Measurements from ENCODE around the gene CADM2. TPM values are rescaled to one million over a fixed set of nuclear protein-coding genes. Genes with fewer than 3 reads are reported as not detected.
"Not testable (repeated sequence)": the region's sequence is repeated elsewhere in the genome, so short reads cannot be mapped to it uniquely, and the experiment has no call there.

Gene CADM2
- total RNA-seq, 8 experiments from 2014 or later: 0.15 to 19.2 (median 4.8) TPM

DNA sequence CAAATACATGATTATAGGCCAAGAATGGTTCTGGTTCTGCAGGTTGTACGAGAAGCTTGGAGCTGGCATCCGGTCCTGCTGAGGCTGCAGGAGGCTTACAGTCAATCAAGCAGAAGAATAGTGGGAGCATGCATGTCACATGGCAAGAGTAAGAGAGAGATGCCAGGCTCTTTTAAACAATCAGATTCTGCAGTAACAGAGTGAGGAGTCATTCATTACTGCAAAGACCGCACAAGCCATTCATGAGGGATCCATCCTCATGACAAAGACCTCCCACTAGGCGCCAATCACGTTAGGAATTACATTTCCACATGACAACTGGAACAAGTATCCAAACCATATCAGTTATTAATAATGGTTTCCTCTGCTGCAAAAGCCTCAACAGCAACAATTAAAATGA, 536.8 kb downstream of the CADM2 start:
- 0 to 80% (median 56%) methylated on average over 1 to 5 of the region's 5 CpGs for WGBS, 10 experiments
- ATAC-seq (replicated peaks in 6 of 8): no peak

DNA sequence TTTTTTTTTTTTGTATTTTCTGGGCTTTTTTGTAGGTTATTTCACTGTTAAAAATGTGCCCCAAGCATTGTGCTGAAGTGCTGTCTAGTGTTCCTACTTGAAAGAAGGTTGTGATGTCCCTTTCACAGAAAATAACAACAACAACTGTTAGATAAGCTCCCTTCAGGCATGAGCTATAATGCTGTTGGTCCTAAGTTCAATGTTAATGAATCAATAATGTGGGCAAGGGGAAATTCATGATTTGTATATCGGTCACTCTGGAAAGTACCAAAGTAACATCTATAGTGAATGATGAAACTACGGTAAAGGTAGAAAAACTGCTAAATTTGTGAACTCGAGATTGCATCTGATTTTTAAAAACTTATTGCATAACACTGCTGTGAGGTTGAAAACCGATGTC, 539.4 kb downstream of the CADM2 start:
- H3K4me1 ChIP-seq (replicated peaks in 1 of 2): no peaks in the 10 kb centered on the region
- no peak overlapping the region for H3K27ac ChIP-seq
- in situ Hi-C loops (cut with MboI; ENCODE audit: low pct_unique_long_range_greater_than_20kb in 2 of 9, low sequenced_read_pairs in 9 of 9, unreplicated experiment in 9 of 9): no loop called here
- no peak overlapping the region for H3K4me3 ChIP-seq
- WGBS, 10 experiments: 33 to 100% (median 88%) methylated on average over 2 to 4 of the region's 4 CpGs; no CpG with 5 or more reads in 1 of the 10 experiments
- ATAC-seq (replicated peaks in 6 of 8): no peak

More for the DNA sequence above, 536.8 kb downstream of the CADM2 start:
- in situ Hi-C loops (cut with MboI; ENCODE audit: low pct_unique_long_range_greater_than_20kb in 2 of 9, low sequenced_read_pairs in 9 of 9, unreplicated experiment in 9 of 9): no loop called here
- H3K27ac ChIP-seq: no peak overlapping the region
- H3K4me3 ChIP-seq: no peak overlapping the region
- H3K4me1 ChIP-seq (replicated peaks in 1 of 2): no peaks in the 10 kb centered on the region

DNA sequence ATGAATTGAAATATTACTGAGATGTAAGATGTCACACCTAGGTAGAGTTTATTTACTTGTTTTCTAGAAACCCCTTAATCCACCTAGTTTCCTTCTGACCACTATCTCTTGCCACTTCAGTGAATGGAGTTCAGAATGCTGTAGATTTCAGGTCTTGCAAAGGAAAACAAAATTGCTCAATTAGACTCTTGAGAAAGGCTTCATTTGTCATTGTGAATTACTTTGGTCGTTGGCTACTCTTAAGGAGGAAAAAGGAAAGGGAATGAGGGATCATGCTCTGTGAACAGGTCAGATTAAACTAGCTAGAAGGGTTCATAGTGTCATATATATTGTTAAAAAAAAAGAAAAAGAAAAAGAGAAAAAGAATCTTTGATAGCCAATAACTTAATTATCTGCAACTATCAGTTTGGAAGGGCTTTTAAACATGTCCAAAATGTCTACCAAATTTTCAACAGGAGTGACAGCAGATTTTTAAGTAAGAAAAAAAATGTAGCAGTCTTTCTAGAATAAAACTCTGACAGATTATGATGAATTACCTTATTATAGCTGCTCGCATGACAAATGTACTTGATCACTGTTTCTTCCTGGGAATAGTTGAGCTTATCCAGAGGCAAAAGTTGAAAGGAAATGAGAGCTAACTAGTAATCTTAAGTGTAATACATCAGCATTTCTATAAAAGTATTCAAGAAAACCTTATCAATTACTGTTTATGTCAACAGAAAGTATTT, 543.5 kb downstream of the CADM2 start:
- no peak overlapping the region for H3K4me3 ChIP-seq
- ATAC-seq (replicated peaks in 6 of 8): no peak
- H3K27ac ChIP-seq: no peak overlapping the region
- WGBS, 10 experiments: 0 to 65% (median 42%) methylated on average over 1 to 2 of the region's 2 CpGs
- in situ Hi-C loops (cut with MboI; ENCODE audit: low pct_unique_long_range_greater_than_20kb in 2 of 9, low sequenced_read_pairs in 9 of 9, unreplicated experiment in 9 of 9): no loop called here
- H3K4me1 ChIP-seq (replicated peaks in 1 of 2): no peaks in the 10 kb centered on the region

DNA sequence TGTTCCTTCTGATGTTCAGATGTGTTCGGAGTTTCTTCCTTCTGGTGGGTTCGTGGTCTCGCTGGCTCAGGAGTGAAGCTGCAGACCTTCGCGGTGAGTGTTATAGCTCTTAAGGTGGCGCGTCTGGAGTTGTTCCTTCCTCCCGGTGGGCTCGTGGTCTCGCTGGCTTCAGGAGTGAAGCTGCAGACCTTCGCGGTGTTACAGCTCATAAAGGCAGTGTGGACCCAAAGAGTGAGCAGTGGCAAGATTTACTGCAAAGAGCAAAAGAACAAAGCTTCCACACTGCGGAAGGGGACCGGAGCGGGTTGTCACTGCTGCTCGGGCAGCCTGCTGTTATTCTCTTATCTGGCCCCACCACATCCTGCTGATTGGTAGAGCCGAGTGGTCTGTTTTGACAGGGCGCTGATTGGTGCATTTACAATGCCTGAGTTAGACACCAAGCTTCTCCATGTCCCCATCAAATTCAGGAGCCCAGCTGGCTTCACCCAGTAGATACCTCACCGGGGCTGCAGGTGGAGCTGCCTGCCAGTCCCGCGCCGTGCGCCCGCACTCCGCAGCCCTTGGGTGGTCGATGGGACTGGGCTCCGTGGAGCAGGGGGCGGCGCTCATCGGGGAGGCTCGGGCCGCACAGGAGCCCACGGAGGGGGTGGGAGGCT, 545.5 kb downstream of the CADM2 start:
- ATAC-seq (replicated peaks in 6 of 8); H3K27ac ChIP-seq; H3K4me1 ChIP-seq (replicated peaks in 1 of 2); in situ Hi-C loops (cut with MboI; ENCODE audit: low pct_unique_long_range_greater_than_20kb in 2 of 9, low sequenced_read_pairs in 9 of 9, unreplicated experiment in 9 of 9); H3K4me3 ChIP-seq: not testable (repeated sequence)
- 20 to 100% (median 95%) methylated on average over 1 to 4 of the region's 33 CpGs; no CpG with 5 or more reads in 7 of the 10 experiments for WGBS, 10 experiments

DNA sequence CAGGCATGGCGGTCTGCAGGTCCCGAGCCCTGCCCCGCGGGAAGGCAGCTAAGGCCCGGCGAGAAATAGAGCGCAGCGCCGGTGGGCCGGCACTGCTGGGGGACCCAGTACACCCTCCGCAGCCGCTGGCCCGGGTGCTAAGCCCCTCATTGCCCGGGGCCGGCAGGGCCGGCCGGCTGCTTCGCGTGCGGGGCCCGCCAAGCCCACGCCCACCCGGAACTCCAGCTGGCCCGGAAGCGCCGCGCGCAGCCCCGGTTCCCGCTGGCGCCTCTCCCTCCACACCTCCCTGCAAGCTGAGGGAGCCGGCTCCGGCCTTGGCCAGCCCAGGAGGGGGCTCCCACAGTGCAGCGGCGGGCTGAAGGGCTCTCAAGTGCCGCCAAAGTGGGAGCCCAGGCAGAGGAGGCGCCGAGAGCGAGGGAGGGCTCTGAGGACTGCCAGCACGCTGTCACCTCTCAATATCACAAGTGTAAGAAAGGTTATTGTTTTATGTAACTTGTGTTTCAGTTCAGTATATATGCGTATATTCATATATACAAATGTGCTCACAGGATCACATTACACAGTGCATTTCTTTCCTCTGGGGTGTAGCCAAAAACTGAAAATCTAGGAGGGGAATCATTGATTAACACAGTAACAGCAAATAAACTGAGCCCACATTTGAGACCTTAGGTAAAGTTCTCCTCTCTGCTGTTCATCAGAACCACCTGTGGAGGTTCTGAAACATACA, 546.2 kb downstream of the CADM2 start:
- in situ Hi-C loops (cut with MboI; ENCODE audit: low pct_unique_long_range_greater_than_20kb in 2 of 9, low sequenced_read_pairs in 9 of 9, unreplicated experiment in 9 of 9); H3K27ac ChIP-seq; H3K4me1 ChIP-seq (replicated peaks in 1 of 2); H3K4me3 ChIP-seq: not testable (repeated sequence)
- WGBS, 10 experiments: 0 to 100% (median 100%) methylated on average over 1 to 4 of the region's 41 CpGs; no CpG with 5 or more reads in 4 of the 10 experiments
- ATAC-seq (replicated peaks in 6 of 8): peak in 1 of 8 experiments; percentile 77

DNA sequence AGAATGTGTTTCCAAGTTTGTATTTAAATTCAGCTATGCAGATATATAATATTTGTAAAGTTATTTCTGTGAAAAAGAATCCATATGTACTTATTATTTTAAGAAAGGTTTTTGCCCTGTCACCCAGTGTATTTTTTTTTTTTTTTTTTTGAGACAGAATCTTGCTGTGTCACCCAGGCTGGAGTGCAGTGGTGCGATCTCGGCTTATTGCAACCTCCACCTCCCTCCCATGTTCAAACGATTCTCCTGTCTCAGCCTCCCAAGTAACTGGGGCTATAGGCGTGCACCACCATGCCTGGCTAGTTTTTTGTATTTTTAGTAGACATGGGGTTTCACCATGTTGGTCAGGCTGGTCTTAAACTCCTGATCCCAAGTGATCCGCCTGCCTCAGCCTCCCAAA, 548.3 kb downstream of the CADM2 start:
- H3K4me3 ChIP-seq; in situ Hi-C loops (cut with MboI; ENCODE audit: low pct_unique_long_range_greater_than_20kb in 2 of 9, low sequenced_read_pairs in 9 of 9, unreplicated experiment in 9 of 9); ATAC-seq (replicated peaks in 6 of 8); H3K4me1 ChIP-seq (replicated peaks in 1 of 2); H3K27ac ChIP-seq: not testable (repeated sequence)
- 15 to 100% (median 94%) methylated on average over 1 to 4 of the region's 5 CpGs; no CpG with 5 or more reads in 2 of the 10 experiments for WGBS, 10 experiments

DNA sequence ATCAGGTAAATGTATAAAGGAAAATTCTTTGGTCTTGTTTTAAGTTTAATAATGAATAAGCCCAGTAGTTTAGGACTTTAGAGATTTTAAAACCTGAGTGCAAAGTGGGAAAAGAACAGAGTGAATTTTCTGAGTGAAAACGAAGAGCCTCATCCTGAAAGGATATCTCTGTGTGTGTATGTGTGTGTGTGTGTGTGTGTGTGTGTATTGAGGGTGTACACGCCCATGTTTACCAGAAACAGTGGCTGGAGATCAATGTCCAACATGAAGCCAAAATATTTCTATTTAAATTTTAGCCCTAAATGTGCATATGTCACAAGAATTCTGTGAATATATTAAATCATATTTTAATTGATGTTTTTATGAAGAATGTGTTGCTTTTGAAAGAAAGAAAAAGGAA, 549.9 kb downstream of the CADM2 start:
- H3K27ac ChIP-seq: no peak overlapping the region
- WGBS, 10 experiments: 0 to 100% (median 40%) methylated on average over 1 to 2 of the region's 2 CpGs; no CpG with 5 or more reads in 3 of the 10 experiments
- H3K4me3 ChIP-seq: no peak overlapping the region
- H3K4me1 ChIP-seq (replicated peaks in 1 of 2): no peaks in the 10 kb centered on the region
- in situ Hi-C loops (cut with MboI; ENCODE audit: low pct_unique_long_range_greater_than_20kb in 2 of 9, low sequenced_read_pairs in 9 of 9, unreplicated experiment in 9 of 9): no loop called here
- no peak for ATAC-seq (replicated peaks in 6 of 8)

DNA sequence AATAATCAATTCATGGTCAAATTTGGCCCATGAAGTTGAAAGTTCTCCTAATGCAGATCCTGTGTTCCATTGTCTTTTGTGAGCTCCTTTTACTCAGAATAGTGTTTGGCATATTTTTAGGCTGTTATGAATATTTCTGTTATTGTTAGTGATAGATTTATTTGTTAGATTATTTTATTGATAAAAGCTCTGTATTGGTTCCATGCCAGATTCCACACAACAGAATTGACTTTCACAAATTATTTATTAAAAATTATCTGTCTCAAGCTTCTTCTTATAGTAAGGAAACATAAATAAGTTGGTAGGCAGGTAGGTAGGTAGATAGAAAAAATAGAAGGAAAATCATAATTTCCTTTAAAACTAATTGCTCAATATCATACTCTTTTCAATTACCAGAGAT, 557.4 kb downstream of the CADM2 start:
- no peaks in the 10 kb centered on the region for H3K4me1 ChIP-seq (replicated peaks in 1 of 2)
- ATAC-seq (replicated peaks in 6 of 8): no peak
- no peak overlapping the region for H3K27ac ChIP-seq
- in situ Hi-C loops (cut with MboI; ENCODE audit: low pct_unique_long_range_greater_than_20kb in 2 of 9, low sequenced_read_pairs in 9 of 9, unreplicated experiment in 9 of 9): no loop called here
- H3K4me3 ChIP-seq: no peak overlapping the region

DNA sequence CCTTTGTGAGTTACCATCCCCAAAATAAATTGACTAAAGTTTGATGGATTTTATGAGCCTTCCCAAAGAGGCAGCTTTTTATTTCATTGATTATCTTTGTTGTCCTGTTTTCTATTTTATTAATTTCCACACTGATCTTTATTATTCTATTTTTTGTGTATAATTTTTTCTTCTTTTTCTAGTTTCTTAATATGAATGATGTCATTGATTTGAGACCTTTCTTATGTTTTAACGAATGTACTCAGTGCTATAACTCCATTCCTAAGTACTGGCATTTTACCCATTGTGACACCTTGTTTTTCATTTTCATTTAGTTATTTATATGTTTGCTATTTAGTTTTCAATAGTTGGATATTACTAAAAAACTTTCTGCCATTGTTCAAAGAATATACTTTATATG, 565.3 kb downstream of the CADM2 start:
- in situ Hi-C loops (cut with MboI; ENCODE audit: low pct_unique_long_range_greater_than_20kb in 2 of 9, low sequenced_read_pairs in 9 of 9, unreplicated experiment in 9 of 9): no loop called here
- H3K4me1 ChIP-seq (replicated peaks in 1 of 2): no peaks in the 10 kb centered on the region
- H3K4me3 ChIP-seq: no peak overlapping the region
- WGBS, 10 experiments: 8 to 100% (median 67%) methylated on average over 1 of the region's 1 CpG; no CpG with 5 or more reads in 1 of the 10 experiments
- ATAC-seq (replicated peaks in 6 of 8): no peak
- no peak overlapping the region for H3K27ac ChIP-seq

DNA sequence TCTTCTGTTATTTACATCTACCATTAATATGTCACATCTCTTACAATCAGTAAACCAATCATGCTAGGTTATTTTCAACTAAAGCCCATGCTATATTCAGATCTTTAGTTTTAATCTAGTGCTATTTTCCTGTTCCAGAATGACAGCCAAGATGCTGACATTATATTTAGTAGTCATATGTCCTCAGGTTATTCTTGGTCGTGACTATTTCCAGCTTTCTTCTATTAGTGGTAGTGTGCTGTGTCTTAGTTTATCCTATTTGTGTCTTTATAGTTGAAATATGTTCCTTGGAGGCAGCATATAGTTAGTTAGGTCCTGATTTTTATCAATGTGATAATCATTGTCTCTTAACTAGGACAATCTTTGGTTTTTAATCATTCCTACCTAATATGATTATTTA, 566.5 kb downstream of the CADM2 start:
- ATAC-seq (replicated peaks in 6 of 8): no peak
- 0 to 100% (median 57%) methylated on average over 1 of the region's 1 CpG; no CpG with 5 or more reads in 5 of the 10 experiments for WGBS, 10 experiments
- H3K27ac ChIP-seq: no peak overlapping the region
- H3K4me1 ChIP-seq (replicated peaks in 1 of 2): no peaks in the 10 kb centered on the region
- no peak overlapping the region for H3K4me3 ChIP-seq
- in situ Hi-C loops (cut with MboI; ENCODE audit: low pct_unique_long_range_greater_than_20kb in 2 of 9, low sequenced_read_pairs in 9 of 9, unreplicated experiment in 9 of 9): no loop called here

DNA sequence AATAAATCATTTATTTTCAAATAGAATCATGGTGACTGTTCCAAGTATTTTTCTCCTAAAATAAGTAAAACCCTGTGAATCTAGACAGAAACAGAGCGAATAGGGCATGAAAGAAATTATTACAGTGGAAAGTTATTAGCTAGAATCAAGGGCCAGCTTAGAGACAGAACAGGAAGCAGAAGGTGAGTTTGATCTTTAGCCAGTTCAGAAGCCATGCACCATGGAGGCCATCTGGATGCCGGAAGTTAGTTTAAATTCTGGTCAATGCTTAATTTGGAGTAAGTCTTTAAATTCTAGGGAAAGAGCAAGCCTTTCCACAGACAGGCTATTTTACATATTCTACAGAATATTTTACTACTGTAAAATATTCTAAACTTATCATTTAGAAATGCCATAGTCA, 574.8 kb downstream of the CADM2 start:
- WGBS, 10 experiments: 0 to 100% (median 94%) methylated on average over 1 to 2 of the region's 2 CpGs; no CpG with 5 or more reads in 1 of the 10 experiments
- H3K27ac ChIP-seq: no peak overlapping the region
- no peak overlapping the region for H3K4me3 ChIP-seq
- H3K4me1 ChIP-seq (replicated peaks in 1 of 2): peaks cover 0 to 2% of the 10 kb centered on the region in 2 donors
- in situ Hi-C loops (cut with MboI; ENCODE audit: low pct_unique_long_range_greater_than_20kb in 2 of 9, low sequenced_read_pairs in 9 of 9, unreplicated experiment in 9 of 9): no loop called here
- ATAC-seq (replicated peaks in 6 of 8): no peak

DNA sequence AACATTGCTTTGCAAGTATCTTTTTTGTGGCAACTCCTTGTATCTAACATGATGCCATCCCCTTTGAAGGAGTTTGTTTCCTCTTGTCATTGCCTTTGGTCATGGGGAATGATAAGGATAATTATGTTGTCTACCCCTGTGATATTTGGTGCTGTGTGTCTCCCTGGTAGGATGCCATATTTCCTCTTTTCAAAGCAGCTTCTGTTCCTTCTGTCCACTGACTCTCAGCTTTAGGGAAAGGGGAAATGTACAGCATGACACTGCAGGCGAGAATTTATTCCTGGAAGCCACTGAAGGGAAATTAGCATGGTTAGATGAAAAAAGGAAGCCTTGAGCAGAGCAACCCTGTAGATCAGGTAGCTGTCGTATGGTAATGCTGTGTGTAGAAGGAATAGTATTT, 576.7 kb downstream of the CADM2 start:
- no peak for ATAC-seq (replicated peaks in 6 of 8)
- Histone ChIP-seq H3K4me1 (replicated peaks in 1 of 2) (peaks cover 0 to 2% of the 10 kb centered on the region in 2 donors), H3K27ac (no peak overlapping the region), H3K4me3 (no peak overlapping the region)
- WGBS, 10 experiments: 0 to 100% (median 67%) methylated on average over 1 to 2 of the region's 2 CpGs; no CpG with 5 or more reads in 1 of the 10 experiments
- in situ Hi-C loops (cut with MboI; ENCODE audit: low pct_unique_long_range_greater_than_20kb in 2 of 9, low sequenced_read_pairs in 9 of 9, unreplicated experiment in 9 of 9): no loop called here

DNA sequence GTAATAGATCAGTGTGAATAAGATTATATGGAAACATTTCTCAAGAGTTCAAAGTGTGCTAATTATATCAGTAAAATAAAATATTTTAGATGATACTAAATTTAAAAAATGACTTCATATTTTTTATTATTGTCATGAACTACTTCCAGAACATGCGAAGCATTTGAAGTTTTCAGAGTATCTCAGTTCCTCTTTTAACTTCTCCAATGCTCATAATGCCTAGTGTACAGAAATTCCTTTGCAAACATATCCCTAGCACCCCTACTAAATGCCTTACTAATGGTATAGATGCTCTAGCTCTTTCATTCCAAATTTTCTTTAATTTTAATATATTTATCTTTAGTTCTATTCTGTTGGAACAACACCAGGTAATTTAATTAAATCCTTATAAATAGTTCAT, 580.4 kb downstream of the CADM2 start:
- no peak for ATAC-seq (replicated peaks in 6 of 8)
- in situ Hi-C loops (cut with MboI; ENCODE audit: low pct_unique_long_range_greater_than_20kb in 2 of 9, low sequenced_read_pairs in 9 of 9, unreplicated experiment in 9 of 9): no loop called here

More for the DNA sequence above, 580.4 kb downstream of the CADM2 start:
- H3K4me1 ChIP-seq (replicated peaks in 1 of 2): peaks cover 0 to 2% of the 10 kb centered on the region in 2 donors
- WGBS, 10 experiments: 0 to 100% (median 77%) methylated on average over 1 of the region's 1 CpG
- H3K27ac ChIP-seq: no peak overlapping the region
- H3K4me3 ChIP-seq: no peak overlapping the region
